VCaP (cell line): ENCODE data around the gene ZNF296.

ENCODE experiments used
- H3K27ac ChIP-seq: fragments of 450-650 bp; 2 replicates; pipeline ENCODE4 v1.5.1; 2017
- CTCF ChIP-seq: fragments of 450-650 bp; conservative IDR thresholded peaks from 2 replicates; pipeline ENCODE4 v1.5.1; 2017; ENCODE audit warnings: mild to moderate bottlenecking, moderate library complexity

The ZNF296 gene

GRCh38 chr19:45021971-45022370 is 54.3 kb downstream of the ZNF296 start:
- no peak for TF ChIP-seq CTCF
- H3K27ac ChIP-seq, result no peak overlapping the region
